WERI-Rb-1 (cell line): Measurements from ENCODE around the gene TAPBP.
A peak's percentile ranks its signal among the peaks of the same experiment; 100 is the strongest.
"Not testable (repeated sequence)": the region's sequence is repeated elsewhere in the genome, so short reads cannot be mapped to it uniquely, and the experiment has no call there.

ENCODE experiments used
- DNase-seq: peaks from one replicate; pipeline ENCODE4 v3.0.0-alpha.2; 2020
- H3K27ac ChIP-seq: fragments of 250-450 bp; sonication (Bioruptor Pico); 2 replicates; pipeline ENCODE4 v1.5.1; 2020; ENCODE audit warnings: mild to moderate bottlenecking, moderate library complexity
- H3K27me3 ChIP-seq: fragments of 250-450 bp; sonication (Bioruptor Pico); 2 replicates; pipeline ENCODE4 v1.5.1; 2021; ENCODE audit warnings: mild to moderate bottlenecking, low read depth, moderate library complexity; ENCODE audit not compliant: insufficient read depth, severe bottlenecking
- H3K36me3 ChIP-seq: fragments of 250-450 bp; sonication (Bioruptor Pico); 2 replicates; pipeline ENCODE4 v1.5.1; 2020; ENCODE audit warnings: mild to moderate bottlenecking, moderate library complexity
- H3K4me3 ChIP-seq: 2 replicates; pipeline ENCODE4 v1.5.1; 2011; ENCODE audit warnings: low read depth, mild to moderate bottlenecking, control low read depth, low read length
- H3K9me3 ChIP-seq: fragments of 250-450 bp; sonication (Bioruptor Pico); 2 replicates; pipeline ENCODE4 v1.5.1; 2021; ENCODE audit warnings: mild to moderate bottlenecking, moderate library complexity; ENCODE audit not compliant: severe bottlenecking
- TF ChIP-seq, protein P1 (sequence below): IDR thresholded peaks from 2 replicates; pipeline ENCODE4 v1.5.1; 2011; ENCODE audit warnings: low read depth, mild to moderate bottlenecking, control low read depth, inconsistent platforms, low read length

TAPBP gene

DNA sequence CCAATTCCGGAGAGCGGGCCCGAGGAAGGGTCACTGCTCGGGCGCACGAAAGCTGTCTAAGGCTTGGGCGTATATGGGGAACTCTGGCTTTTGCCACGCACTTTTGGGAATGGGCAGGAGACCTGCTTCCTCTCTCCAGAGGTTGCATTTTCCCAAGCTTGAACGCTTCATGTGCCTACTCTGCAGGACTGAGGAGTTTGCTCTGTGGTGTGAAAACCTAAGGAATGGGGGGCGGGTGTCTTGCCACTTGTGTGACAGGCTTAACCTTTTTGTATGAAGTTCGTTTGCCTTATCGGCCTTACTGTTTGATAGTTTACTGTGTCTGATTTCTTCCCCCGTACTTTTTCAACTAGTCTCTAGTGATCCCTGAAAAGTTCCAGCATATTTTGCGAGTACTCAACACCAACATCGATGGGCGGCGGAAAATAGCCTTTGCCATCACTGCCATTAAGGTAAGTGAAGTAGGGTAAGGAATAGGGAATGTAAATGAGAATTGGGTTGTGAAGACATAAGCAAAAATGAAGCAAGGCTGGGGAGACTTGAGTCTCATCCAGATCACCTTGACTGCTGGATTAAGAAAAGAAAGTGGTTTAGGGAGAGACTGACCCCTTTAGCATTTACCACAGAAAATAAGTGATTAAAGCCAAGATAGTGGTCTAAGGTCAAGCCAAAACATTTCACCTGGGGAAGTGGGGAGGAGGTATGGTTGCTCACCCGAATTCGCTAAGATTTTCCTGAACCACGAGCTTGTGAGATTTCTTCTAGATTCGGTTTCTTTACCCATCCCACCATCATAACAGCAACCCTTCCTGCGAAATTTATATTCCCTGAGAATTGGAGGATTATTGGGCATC, 41.4 kb downstream of the TAPBP start:
- no peaks in the 10 kb centered on the region for H3K9me3 ChIP-seq
- no peaks in the 10 kb centered on the region for H3K27me3 ChIP-seq
- TF ChIP-seq, protein P1, sequence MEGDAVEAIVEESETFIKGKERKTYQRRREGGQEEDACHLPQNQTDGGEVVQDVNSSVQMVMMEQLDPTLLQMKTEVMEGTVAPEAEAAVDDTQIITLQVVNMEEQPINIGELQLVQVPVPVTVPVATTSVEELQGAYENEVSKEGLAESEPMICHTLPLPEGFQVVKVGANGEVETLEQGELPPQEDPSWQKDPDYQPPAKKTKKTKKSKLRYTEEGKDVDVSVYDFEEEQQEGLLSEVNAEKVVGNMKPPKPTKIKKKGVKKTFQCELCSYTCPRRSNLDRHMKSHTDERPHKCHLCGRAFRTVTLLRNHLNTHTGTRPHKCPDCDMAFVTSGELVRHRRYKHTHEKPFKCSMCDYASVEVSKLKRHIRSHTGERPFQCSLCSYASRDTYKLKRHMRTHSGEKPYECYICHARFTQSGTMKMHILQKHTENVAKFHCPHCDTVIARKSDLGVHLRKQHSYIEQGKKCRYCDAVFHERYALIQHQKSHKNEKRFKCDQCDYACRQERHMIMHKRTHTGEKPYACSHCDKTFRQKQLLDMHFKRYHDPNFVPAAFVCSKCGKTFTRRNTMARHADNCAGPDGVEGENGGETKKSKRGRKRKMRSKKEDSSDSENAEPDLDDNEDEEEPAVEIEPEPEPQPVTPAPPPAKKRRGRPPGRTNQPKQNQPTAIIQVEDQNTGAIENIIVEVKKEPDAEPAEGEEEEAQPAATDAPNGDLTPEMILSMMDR: no peak
- H3K27ac ChIP-seq: peak overlapping the region; percentile 99
- peak overlapping the region; percentile 79 for H3K4me3 ChIP-seq
- DNase-seq: no peak
- H3K36me3 ChIP-seq: peaks cover 76% of the 10 kb centered on the region

DNA sequence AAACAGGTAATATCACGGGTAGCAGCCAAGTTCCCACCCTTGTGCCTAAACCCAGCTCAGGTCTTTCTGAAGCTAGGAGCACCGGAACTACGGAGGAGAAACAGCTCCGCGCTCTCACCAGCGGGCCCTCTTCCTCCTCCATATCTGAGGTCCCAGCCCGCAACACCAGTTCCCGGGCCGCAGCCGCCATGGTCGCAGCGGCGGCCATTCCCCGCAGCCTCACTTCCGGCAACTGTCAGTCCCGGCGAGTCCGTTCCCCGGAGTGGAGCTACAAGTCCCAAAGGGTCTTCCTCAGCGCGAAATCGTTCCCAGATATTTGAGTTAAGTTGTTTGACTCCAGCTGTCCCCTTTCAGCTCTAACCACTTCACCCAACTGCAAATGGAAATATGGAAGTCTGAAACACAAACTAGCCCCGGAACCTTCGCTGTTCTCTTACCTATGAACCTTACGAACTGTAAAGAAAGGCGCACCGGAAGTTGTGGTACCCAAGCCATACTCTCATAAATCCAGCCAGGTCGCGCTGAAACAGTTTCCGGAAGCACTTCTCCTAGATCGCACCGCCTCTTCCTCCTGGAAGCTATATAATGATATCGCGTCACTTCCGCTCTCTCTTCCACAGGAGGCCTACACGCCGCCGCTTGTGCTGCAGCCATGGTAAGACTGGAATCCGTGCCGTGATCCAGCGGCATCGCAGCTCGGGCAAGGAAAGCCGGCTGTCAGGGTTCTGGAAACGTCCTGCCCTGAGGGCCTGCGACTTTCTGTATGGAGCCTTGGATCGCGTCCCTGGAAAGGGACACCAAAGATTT, 42.2 kb downstream of the TAPBP start, which contains the start of the genes RPS18 and VPS52:
RPS18 (plus strand) TSS at position 608 of the 807 bp plus-strand sequence; CDS start at position 653, 45 bp downstream.
VPS52 (minus strand) TSS at position 409 of the 807 bp plus-strand sequence; CDS start at position 208, 201 bp downstream.
- Histone ChIP-seq H3K36me3 (peaks cover 82% of the 10 kb centered on the region), H3K27ac (peak within 1 kb of the TSS; percentile 99)

DNA sequence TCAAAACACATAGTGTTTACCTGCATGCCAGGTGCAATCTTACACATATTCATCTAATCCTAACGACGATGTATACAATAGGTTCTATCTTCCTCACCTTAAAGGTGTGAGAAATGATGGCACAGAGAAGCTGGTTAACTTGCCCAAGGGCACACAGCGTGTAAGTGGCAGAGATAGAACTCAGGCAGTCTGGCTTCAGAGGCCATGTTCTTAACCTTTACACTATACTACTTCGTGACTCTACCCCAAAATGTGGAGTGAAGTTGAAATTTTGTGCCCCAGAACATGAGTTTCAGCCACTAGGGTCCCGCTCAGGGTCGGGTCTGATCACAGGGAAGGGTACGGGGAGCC, 42.8 kb downstream of the TAPBP start:
- Histone ChIP-seq H3K36me3 (peaks cover 82% of the 10 kb centered on the region), H3K9me3 (no peaks in the 10 kb centered on the region), H3K27me3 (no peaks in the 10 kb centered on the region), H3K27ac (peak overlapping the region; percentile 99), H3K4me3 (peak overlapping the region; percentile 79)
- DNase-seq: no peak
- TF ChIP-seq, protein P1: no peak

More for the DNA sequence above, 42.2 kb downstream of the TAPBP start, which contains the start of the genes RPS18 and VPS52:
- TF ChIP-seq, protein P1: no peak
- DNase-seq: peak; percentile 99
- H3K4me3 ChIP-seq: peak within 1 kb of the TSS; percentile 79
- H3K9me3 ChIP-seq: no peaks in the 10 kb centered on the region
- no peaks in the 10 kb centered on the region for H3K27me3 ChIP-seq

DNA sequence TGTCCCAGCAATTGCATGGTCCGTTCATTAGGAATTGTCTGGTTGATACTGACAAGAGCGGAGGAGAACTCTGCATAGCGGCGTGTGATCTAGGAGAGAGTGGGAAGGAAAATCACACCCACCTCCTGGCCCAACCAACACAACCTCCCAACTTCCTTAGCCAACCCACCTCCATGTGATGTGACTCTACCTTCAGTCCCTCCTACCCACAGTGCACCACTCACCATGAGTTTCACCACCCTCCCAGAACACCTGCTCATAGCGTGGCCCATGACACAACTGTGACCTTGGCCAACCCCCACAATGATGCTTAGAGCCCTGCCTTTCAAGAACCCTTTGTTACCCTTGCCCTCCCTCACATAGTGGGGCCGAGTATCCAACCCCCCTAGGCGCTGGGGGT, 49.9 kb downstream of the TAPBP start:
- TF ChIP-seq, protein P1: no peak
- H3K9me3 ChIP-seq: no peaks in the 10 kb centered on the region

DNA sequence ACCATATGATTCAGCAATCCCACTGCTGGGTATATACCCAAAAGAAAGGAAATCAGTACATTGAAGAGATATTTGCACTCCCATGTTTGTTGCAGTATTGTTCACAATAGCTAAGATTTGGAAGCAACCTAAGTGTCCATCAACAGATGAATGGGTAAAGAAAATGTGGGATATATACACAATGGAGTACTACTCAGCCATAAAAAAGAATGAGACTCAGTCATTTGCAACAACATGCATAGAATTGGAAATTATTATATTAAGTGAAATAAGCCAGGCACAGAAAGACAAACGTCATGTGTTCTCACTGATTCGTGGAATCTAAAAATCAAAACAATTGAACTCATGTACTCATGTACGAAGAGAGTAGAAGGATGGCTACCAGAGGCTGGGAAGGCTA, 51.4 kb downstream of the TAPBP start:
- H3K9me3 ChIP-seq, DNase-seq, H3K4me3 ChIP-seq, H3K27ac ChIP-seq, H3K27me3 ChIP-seq: not testable (repeated sequence)
- peaks cover 71% of the 10 kb centered on the region for H3K36me3 ChIP-seq

More for the DNA sequence above, 49.9 kb downstream of the TAPBP start:
- Histone ChIP-seq H3K27ac (no peak overlapping the region), H3K4me3 (no peak overlapping the region), H3K36me3 (peaks cover 83% of the 10 kb centered on the region), H3K27me3 (no peaks in the 10 kb centered on the region)
- no peak for DNase-seq

DNA sequence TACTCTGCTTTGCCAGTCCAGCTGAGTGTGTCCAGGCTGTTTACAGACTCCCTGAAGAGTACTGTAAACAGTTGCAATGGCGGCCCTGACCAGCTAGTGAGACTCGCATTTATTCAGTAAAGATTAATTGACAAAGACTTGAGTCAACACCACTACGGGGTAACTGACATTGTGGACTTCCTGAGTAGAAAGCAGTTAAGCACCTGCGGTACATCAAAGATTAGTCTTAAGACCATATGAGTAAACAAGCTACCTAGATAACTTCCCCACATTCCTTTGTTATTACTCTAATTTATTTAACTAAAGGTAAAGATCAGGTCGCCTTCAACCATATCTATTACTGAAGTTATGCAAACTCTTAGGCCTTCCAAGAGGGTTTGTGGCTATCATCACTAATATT, 54.8 kb downstream of the TAPBP start:
- no peak for DNase-seq
- TF ChIP-seq, protein P1: no peak
- H3K9me3 ChIP-seq: no peaks in the 10 kb centered on the region
- no peak overlapping the region for H3K4me3 ChIP-seq
- no peak overlapping the region for H3K27ac ChIP-seq
- H3K36me3 ChIP-seq: peaks cover 49% of the 10 kb centered on the region
- H3K27me3 ChIP-seq: no peaks in the 10 kb centered on the region
